Fibroblast of villous mesenchyme (primary cell): ENCODE measurements around the gene CEBPA. TPM values are rescaled to one million over a fixed set of nuclear protein-coding genes. Genes with fewer than 3 reads are reported as not detected.
"Not testable (repeated sequence)": the region's sequence is repeated elsewhere in the genome, so short reads cannot be mapped to it uniquely, and the experiment has no call there.

Experiments
- DNase-seq: peaks from one replicate; pipeline ENCODE4 v3.0.0-alpha.2; 2010; ENCODE audit warnings: low read depth
- H3K4me3 ChIP-seq: 2 replicates; pipeline ENCODE4 v1.5.1; 2011; ENCODE audit warnings: low read depth, mild to moderate bottlenecking, low read length
- total RNA-seq: library from RNA; depleted of rRNA; stranded (reverse); fragments of >200 nt; gene quantifications from 2 replicates; pipeline ENCODE4 v1.2.3, GENCODE V29; 2012
- TF ChIP-seq, protein P1 (sequence below): IDR thresholded peaks from 2 replicates; pipeline ENCODE4 v1.5.1; 2012; ENCODE audit warnings: low read depth, mild to moderate bottlenecking, low read length; ENCODE audit not compliant: insufficient read depth

CEBPA gene
- total RNA-seq, 1 donor = under 0.01 TPM

DNA sequence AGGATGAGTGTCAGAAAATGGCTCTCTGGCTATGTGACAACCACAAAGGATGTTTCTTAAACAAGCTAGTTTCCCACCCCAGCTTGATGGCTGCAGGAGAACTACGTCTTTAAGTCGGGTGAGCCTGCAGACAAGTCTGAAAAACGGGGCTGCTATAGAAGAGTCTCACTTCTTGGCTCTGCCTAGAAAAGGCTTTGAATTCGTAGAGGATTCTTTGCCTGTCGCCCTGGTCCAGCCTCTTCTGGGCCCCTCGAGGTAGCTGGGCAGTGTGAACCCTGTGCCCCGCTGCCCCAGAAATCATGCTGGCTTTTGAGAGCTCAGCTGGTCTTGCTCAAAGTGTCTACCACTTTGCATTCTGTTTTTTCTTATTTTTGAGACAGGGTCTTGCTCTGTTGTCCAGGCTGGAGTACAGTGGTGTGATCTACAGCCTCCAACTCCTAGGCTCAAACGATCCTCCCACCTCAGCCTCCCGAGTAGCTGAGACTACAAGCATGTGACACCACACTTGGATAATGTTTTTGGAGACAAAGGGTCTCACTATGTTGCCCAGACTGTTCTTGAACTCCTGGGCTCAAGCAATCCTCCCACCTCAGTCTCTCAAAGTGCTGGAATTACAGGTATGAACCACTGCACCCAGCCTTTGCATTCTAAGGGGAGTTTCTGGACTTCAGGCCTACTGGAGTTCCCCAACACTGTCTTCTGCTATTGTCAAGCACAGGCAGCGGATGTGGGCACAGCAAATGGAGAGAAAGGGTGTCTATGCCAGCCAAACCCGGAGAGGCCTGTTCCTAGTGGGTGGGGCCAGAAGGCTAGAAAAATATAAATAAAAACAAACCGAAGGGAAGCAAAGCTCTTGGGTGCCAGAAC lies 6.5 kb downstream of the CEBPA start:
- TF ChIP-seq, protein P1, sequence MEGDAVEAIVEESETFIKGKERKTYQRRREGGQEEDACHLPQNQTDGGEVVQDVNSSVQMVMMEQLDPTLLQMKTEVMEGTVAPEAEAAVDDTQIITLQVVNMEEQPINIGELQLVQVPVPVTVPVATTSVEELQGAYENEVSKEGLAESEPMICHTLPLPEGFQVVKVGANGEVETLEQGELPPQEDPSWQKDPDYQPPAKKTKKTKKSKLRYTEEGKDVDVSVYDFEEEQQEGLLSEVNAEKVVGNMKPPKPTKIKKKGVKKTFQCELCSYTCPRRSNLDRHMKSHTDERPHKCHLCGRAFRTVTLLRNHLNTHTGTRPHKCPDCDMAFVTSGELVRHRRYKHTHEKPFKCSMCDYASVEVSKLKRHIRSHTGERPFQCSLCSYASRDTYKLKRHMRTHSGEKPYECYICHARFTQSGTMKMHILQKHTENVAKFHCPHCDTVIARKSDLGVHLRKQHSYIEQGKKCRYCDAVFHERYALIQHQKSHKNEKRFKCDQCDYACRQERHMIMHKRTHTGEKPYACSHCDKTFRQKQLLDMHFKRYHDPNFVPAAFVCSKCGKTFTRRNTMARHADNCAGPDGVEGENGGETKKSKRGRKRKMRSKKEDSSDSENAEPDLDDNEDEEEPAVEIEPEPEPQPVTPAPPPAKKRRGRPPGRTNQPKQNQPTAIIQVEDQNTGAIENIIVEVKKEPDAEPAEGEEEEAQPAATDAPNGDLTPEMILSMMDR = no peak
- DNase-seq = no peak
- H3K4me3 ChIP-seq = no peak overlapping the region

DNA sequence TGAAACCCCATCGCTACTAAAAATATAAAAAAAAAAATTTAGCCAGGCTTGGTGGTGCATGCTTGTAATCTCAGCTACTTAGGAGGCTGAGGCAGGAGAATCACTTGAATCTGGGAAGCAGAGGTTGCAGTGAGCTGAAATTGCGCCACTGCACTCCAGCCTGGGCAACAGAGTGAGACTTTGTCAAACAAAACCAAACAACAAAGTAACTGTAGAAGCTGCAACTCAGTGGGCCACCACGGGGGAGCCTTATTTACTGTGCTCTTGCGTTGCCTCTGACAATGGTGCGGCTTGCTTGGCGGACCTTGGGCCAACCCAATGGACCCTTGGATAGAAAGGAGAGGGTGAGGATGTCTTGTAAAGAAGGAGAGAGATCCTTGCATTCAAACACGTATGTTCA lies 7.3 kb downstream of the CEBPA start:
- not testable (repeated sequence) for DNase-seq

DNA sequence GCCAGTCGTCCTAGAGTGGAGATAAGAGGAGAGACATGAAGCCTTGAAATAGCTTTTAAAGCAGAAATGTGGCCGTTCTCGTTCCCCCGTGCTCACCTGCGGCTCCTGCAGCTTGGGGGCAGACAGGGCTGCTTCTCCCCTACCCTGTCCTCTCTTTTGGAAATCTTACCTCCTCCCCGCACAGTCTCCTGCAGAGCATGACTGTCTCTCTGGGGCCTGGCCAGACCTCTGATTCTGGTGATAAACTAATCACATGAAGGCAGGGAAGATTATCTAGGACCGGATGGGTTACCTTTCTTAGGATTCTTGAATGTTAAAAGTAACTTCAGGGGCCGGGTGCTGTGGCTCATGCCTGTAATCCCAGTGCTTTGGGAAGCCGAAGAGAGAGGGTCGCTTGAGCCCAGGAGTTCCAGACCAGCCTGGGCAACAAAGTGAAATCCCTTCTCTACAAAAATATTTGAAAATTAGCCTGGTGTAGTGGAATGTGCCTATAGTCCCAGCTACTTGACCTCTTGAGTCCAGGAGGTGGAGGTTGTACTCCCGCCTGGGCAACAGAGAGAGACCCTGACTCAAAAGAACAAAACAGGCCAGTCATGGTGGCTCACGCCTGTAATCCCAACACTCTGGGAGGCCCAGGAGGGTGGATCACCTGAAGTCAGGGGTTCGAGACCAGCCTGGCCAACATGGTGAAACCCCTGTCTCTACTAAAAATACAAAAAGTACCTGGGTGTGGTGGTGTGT lies 8.1 kb downstream of the CEBPA start:
- TF ChIP-seq, protein P1 = no peak
- no peak for DNase-seq

More for the DNA sequence above, 7.3 kb downstream of the CEBPA start:
- H3K4me3 ChIP-seq = not testable (repeated sequence)

DNA sequence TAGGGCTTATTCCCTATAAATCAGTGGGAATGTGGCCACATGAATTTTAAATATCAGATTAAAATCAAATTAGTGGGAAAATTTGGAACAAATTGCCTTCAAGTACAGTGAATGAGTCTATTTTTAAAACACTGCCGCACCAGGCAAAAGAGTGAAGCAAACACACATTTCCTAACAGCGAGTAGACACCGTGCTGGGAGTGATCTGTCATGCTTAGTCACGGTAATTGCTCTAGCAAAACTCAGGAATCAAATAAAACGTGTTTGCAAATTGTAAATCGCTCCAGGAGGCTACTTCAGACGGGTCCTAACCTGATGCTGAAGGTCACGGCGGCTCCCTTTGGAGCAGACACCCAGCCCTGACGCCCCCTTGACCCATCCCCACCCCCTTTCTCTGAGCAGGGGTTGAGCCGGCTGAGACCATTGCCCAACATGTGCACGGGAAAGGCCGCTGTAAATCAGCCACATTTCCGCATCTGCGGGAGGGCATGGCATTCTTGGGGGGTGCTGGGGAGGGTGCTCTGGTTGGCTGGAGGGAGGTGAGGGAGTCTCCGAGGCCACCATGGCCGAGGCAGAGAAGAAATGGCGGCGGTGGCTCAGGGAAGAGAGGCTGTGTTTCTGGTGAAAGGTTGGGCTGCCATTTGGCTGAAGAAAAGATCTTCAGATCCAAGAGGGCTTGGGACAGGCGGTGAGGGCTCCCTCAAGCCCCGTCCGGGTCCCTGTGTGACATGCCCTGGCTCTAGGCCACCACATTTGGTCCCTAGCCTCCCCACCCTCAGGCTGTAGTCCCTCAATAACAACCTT lies 8.9 kb downstream of the CEBPA start:
- peak; percentile 83 for DNase-seq
- H3K4me3 ChIP-seq = no peak overlapping the region
- TF ChIP-seq, protein P1 = no peak

More for the DNA sequence above, 8.1 kb downstream of the CEBPA start:
- H3K4me3 ChIP-seq = no peak overlapping the region

DNA sequence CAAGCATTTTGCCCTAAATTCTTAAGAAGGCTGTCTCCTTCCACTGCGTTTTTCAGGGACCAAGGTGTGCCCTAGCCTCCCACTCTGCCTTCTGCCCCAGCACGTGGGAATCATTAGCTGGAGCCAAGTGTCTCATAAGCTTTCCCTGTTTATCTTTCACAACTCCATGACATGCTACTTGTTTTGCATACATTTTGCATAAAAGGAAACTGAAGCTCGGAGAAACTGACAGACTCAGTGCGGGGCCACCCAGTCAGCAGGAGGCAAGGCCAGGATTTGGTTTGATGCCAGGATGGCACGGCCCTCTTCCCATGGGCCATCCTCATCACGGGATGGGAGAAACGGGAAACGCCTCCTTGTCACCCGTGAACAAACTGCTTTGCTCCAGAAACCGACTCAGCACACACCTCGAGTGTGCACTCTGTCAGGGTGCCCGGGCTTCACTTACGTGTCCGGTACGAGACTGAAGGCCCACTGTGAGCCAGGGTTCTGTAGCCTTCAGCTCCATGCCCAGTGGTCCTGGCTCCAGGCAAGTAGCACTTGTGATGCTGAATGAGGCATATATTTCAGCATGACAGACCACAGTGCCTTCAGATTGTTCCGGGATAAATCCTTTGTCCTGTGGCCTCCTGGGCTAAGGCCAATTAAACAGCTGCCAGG lies 9.6 kb downstream of the CEBPA start:
- H3K4me3 ChIP-seq = no peak overlapping the region

DNA sequence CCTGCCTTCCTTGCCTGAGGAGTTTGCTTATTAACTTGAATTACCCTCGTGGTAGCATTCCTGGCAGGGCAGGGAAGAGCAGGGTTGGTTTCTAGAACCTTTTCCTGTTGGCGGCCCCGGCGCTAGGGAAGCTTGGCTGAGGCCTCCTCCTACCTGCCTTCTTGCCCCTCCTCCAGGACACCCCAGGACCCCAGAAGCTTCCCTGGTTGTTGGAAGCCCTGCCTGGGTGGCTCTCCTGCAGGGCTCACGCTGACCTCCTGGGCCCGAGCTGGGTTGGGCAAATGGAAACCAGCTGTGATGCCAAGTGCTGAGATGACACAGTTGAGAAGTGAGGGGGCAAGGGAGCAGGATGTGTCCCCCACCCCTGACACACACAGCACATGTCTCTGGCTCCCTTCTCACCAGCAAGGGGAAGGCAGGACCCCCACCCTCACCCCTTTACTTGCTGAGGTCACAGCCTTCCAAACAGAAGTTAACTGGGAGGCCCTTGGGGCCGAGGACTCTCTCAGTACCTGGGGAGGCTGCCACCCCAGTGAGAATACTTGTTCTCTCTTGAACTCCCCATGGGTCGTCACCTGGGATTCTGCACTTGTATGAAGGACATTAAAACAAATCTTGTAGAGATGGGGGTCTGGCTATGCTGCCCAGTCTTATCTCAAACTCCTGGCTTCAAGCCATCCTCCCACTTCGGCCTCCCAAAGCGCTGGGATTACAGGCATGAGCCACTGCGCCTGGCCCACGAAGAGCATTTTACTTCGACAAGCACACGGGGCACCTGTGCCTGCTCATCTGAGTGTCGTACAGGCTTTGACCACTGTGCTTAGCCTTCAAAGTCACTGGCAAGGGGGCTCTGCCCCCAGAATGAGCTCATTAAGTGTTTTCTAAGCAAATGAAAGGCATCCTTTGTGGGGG lies 10.5 kb downstream of the CEBPA start:
- TF ChIP-seq, protein P1 = no peak
- no peak overlapping the region for H3K4me3 ChIP-seq
- DNase-seq = no peak

More for the DNA sequence above, 9.6 kb downstream of the CEBPA start:
- DNase-seq = peak; percentile 68
- TF ChIP-seq, protein P1 = no peak
